NT2/D1 (cell line): ENCODE results near the gene AFDN.

ENCODE experiments used
- SUZ12 ChIP-seq: IDR thresholded peaks from 2 replicates; pipeline ENCODE4 v1.6.1; 2011; ENCODE audit not compliant: insufficient read length, insufficient read depth; ENCODE audit errors: extremely low read depth
- YY1 ChIP-seq: IDR thresholded peaks from 2 replicates; pipeline ENCODE4 v1.6.1; 2011; ENCODE audit not compliant: insufficient read length, insufficient read depth
- ZNF274 ChIP-seq: IDR thresholded peaks from 2 replicates; pipeline ENCODE4 v1.6.1; 2011; ENCODE audit warnings: mild to moderate bottlenecking, low read depth, low read length

GRCh38 chr6:167811442-167812087, 15.1 kb upstream of the AFDN start:
- TF ChIP-seq YY1 (no peak), SUZ12 (no peak), ZNF274 (no peak)
